ENCODE measurements around the gene HIKESHI.

HIKESHI gene

GRCh38 chr11:86313793-86314192 is 11.8 kb downstream of the HIKESHI start:
- no peak for TF ChIP-seq CTCF (IDR thresholded peaks at IDR 0.05; ENCODE audit: low read depth, low read length)
- H3K4me1 ChIP-seq, result no peaks in the 10 kb centered on the region
- no peak for DNase-seq
- H3K27me3 ChIP-seq, result no peaks in the 10 kb centered on the region
- H3K4me3 ChIP-seq (ENCODE audit: low read depth, low read length), result no peak overlapping the region
- 0 out of 2 replicates have a peak, but pooled peaks cover 2% of the 10 kb centered on the region for H3K9me3 ChIP-seq
- H3K36me3 ChIP-seq, result peaks cover 2% of the 10 kb centered on the region

GRCh38 chr11:86314636-86315035 is 12.6 kb downstream of the HIKESHI start:
- Histone ChIP-seq H3K4me3 (ENCODE audit: low read depth, low read length) (no peak overlapping the region), H3K36me3 (no peaks in the 10 kb centered on the region; the same call in none of the 2 replicates), H3K27me3 (no peaks in the 10 kb centered on the region), H3K9me3 (no peaks in the 10 kb centered on the region), H3K4me1 (no peaks in the 10 kb centered on the region)
- no peak for TF ChIP-seq CTCF (IDR thresholded peaks at IDR 0.05; ENCODE audit: low read depth, low read length)
- DNase-seq, result no peak

GRCh38 chr11:86335131-86335767 is 33.2 kb downstream of the HIKESHI start:
- Histone ChIP-seq H3K4me1 (no peaks in the 10 kb centered on the region), H3K36me3 (peaks cover 24% of the 10 kb centered on the region), H3K4me3 (ENCODE audit: low read depth, low read length) (no peak overlapping the region)

GRCh38 chr11:86337227-86337626 is 35.2 kb downstream of the HIKESHI start:
- no peak for TF ChIP-seq CTCF (IDR thresholded peaks at IDR 0.05; ENCODE audit: low read depth, low read length)
- Histone ChIP-seq H3K4me1 (no peaks in the 10 kb centered on the region), H3K4me3 (ENCODE audit: low read depth, low read length) (no peak overlapping the region), H3K9me3 (no peaks in the 10 kb centered on the region), H3K27me3 (no peaks in the 10 kb centered on the region), H3K36me3 (peaks cover 24% of the 10 kb centered on the region)
- DNase-seq, result no peak

More at GRCh38 chr11:86335131-86335767, 33.2 kb downstream of the HIKESHI start:
- Histone ChIP-seq H3K27me3 (no peaks in the 10 kb centered on the region), H3K9me3 (no peaks in the 10 kb centered on the region)
- DNase-seq, result no peak
- TF ChIP-seq CTCF (IDR thresholded peaks at IDR 0.05; ENCODE audit: low read depth, low read length), result no peak

- Histone ChIP-seq H3K4me3 (ENCODE audit: low read depth, low read length) (no peak overlapping the region), H3K36me3 (peaks cover 16% of the 10 kb centered on the region), H3K27me3 (no peaks in the 10 kb centered on the region), H3K9me3 (no peaks in the 10 kb centered on the region), H3K4me1 (no peaks in the 10 kb centered on the region)
- no peak for DNase-seq
- no peak for TF ChIP-seq CTCF (IDR thresholded peaks at IDR 0.05; ENCODE audit: low read depth, low read length)
Observed at GRCh38 chr11:86341382-86341781, 39.3 kb downstream of the HIKESHI start.

GRCh38 chr11:86346513-86346912 is 44.5 kb downstream of the HIKESHI start:
- no peak for DNase-seq
- H3K4me1 ChIP-seq, result no peaks in the 10 kb centered on the region
- H3K36me3 ChIP-seq, result no peaks in the 10 kb centered on the region
- no peak overlapping the region for H3K4me3 ChIP-seq (ENCODE audit: low read depth, low read length)
- H3K27me3 ChIP-seq, result no peaks in the 10 kb centered on the region
- no peaks in the 10 kb centered on the region for H3K9me3 ChIP-seq
- no peak for TF ChIP-seq CTCF (IDR thresholded peaks at IDR 0.05; ENCODE audit: low read depth, low read length)
